HEK293 (cell line): ENCODE results near the gene FUCA1.

Experiments used
- CTCF ChIP-seq: fragments of 450-650 bp; formaldehyde crosslinking; IDR thresholded peaks from 2 replicates; pipeline ENCODE4 v1.5.1; 2016; ENCODE audit warnings: missing biosample characterization, missing genetic modification characterization
- SALL2 ChIP-seq: fragments of 450-650 bp; formaldehyde crosslinking; IDR thresholded peaks from 2 replicates; pipeline ENCODE4 v1.5.0; 2017; ENCODE audit warnings: missing biosample characterization, mild to moderate bottlenecking, missing genetic modification characterization, borderline replicate concordance
- ZBTB26 ChIP-seq: fragments of 450-650 bp; formaldehyde crosslinking; optimal IDR thresholded peaks from 2 replicates; pipeline ENCODE3; 2016; ENCODE audit warnings: missing biosample characterization, mild to moderate bottlenecking, missing genetic modification characterization
- ZNF146 ChIP-seq: fragments of 450-650 bp; formaldehyde crosslinking; IDR thresholded peaks from 2 replicates; pipeline ENCODE4 v1.5.1; 2016; ENCODE audit warnings: missing biosample characterization, missing genetic modification characterization
- ZNF292 ChIP-seq: fragments of 450-650 bp; formaldehyde crosslinking; IDR thresholded peaks from 2 replicates; pipeline ENCODE4 v1.5.1; 2016; ENCODE audit warnings: low read depth, missing biosample characterization, missing genetic modification characterization, borderline replicate concordance
- ZNF776 ChIP-seq: fragments of 450-650 bp; formaldehyde crosslinking; IDR thresholded peaks from 2 replicates; pipeline ENCODE4 v1.5.0; 2017; ENCODE audit warnings: missing biosample characterization, missing genetic modification characterization, borderline replicate concordance

GRCh38 chr1:23804183-23804835 lies 63.8 kb downstream of the FUCA1 start:
- no peak for TF ChIP-seq ZBTB26 (tag by site-specific recombination)
- peak; percentile 38; the same call in 1 of the 2 replicates for TF ChIP-seq CTCF
- no peak for TF ChIP-seq ZNF292 (tag by site-specific recombination)
- no peak for TF ChIP-seq ZNF776 (tag by site-specific recombination)
- TF ChIP-seq ZNF146 = no peak
- TF ChIP-seq SALL2 = no peak
